Spinal cord (tissue), 10 donors: ENCODE results near the gene SYNPO2. TPM values are rescaled to one million over a fixed set of nuclear protein-coding genes. Genes with fewer than 3 reads are reported as not detected.
A peak's percentile ranks its signal among the peaks of the same experiment; 100 is the strongest.
"Not testable (repeated sequence)": the region's sequence is repeated elsewhere in the genome, so short reads cannot be mapped to it uniquely, and the experiment has no call there.

Experiments
- DNase-seq, 6 donors: peaks; one replicate each; pipeline versions ENCODE4 v3.0.0 to v3.0.0-alpha.2; 2013 to 2015; ENCODE audit warnings: low spot score in 6 of 6, low read depth in 4 of 6
- H3K27ac ChIP-seq: one replicate; pipeline ENCODE4 v1.5.1; 2013; ENCODE audit warnings: low read depth, low read length, control low read depth
- H3K27me3 ChIP-seq: one replicate; pipeline ENCODE4 v1.6.1; 2013; ENCODE audit warnings: low read length; ENCODE audit not compliant: control insufficient read depth, insufficient read depth
- H3K36me3 ChIP-seq: one replicate; pipeline ENCODE4 v1.6.1; 2013; ENCODE audit warnings: low read length; ENCODE audit not compliant: control insufficient read depth, insufficient read depth
- H3K4me1 ChIP-seq: one replicate; pipeline ENCODE4 v1.6.1; 2013; ENCODE audit warnings: low read length; ENCODE audit not compliant: control insufficient read depth, insufficient read depth
- H3K4me3 ChIP-seq: one replicate; pipeline ENCODE4 v1.5.1; 2013; ENCODE audit warnings: low read depth, low read length, control low read depth
- H3K9me3 ChIP-seq: one replicate; pipeline ENCODE4 v1.6.1; 2013; ENCODE audit warnings: low read length; ENCODE audit not compliant: control insufficient read depth, insufficient read depth
- WGBS: methylation state at CpG from one replicate; pipeline ENCODE4 v1.1.5; 2013; ENCODE audit warnings: missing lambda C conversion rate; ENCODE audit not compliant: insufficient coverage; 5-methylcytosine and 5-hydroxymethylcytosine counted together
- polyA plus RNA-seq, 2 donors: library from polyadenylated mRNA; unstranded; fragments of 120-200 nt; gene quantifications; one replicate each; pipeline ENCODE4 v1.2.1, GENCODE V29; 2013; ENCODE audit not compliant: insufficient read length in 2 of 2
- total RNA-seq, 2 donors: library from RNA; depleted of rRNA in 1 of 2; stranded (reverse); fragments of 120-200 nt in 1 of 2; fragments of >200 nt in 1 of 2; gene quantifications; one replicate each; pipeline versions ENCODE4 v1.2.3 to v1.2.4, GENCODE V29; 2013 to 2014
- donor health status: healthy.

Gene SYNPO2
- total and polyA plus RNA-seq, 4 donors, result 6.1 to 14.3 (median 9.7) TPM

DNA sequence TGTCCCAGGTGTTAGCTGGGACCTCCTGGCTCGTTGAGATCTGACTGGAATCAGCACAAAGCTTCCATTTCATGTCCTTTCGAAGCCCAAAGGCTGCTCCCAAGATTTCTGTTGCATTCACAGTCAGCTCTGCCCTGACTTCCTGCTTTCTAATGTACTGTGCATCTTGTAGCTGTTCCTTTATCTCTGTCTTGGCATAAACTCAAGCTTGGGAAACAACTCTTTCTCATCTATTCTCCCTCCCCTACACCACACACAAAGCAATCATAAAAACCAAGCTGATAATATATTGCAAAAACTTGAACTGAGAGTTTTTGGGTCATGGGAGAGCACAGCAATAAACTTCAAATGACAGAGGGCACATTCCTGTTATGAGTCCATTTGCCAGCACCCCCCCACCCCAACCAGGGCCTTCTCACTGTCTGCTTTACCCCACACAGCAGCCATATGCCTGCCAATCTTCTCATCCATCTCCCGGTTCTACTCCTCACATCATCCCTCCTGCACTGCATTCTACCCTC is 76.3 kb downstream of the SYNPO2 start:
- Histone ChIP-seq H3K27me3 (no peaks in the 10 kb centered on the region), H3K27ac (peak overlapping the region; percentile 16), H3K4me1 (no peaks in the 10 kb centered on the region), H3K36me3 (no peaks in the 10 kb centered on the region), H3K4me3 (no peak overlapping the region), H3K9me3 (no peaks in the 10 kb centered on the region)
- WGBS, result 62% methylated on average over 3 of the region's 3 CpGs
- no peak for DNase-seq

DNA sequence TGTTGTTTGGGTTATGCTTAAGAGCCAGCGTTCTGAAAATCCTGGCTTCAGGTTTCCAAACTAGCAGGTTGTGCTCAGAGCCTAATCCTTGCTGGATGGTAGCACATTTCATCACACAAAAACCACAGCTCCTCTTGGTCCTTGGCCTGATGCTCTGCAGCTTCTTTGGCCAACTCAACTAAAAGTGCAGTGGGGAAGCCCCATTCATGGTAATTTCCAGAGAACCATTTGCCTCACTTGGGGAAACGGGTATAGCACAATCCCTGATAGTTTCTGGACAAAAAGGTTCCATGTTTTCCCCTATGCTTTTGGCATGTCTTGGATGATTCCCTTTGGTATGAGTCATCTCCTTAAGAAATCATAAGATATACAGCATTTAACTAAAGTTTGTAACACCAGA is 78.7 kb downstream of the SYNPO2 start:
- Histone ChIP-seq H3K9me3 (no peaks in the 10 kb centered on the region), H3K36me3 (no peaks in the 10 kb centered on the region), H3K4me1 (no peaks in the 10 kb centered on the region), H3K4me3 (no peak overlapping the region), H3K27me3 (no peaks in the 10 kb centered on the region), H3K27ac (peak overlapping the region; percentile 82)
- WGBS, result no CpG with 5 or more reads among the region's 2 CpGs
- DNase-seq, result no peak

DNA sequence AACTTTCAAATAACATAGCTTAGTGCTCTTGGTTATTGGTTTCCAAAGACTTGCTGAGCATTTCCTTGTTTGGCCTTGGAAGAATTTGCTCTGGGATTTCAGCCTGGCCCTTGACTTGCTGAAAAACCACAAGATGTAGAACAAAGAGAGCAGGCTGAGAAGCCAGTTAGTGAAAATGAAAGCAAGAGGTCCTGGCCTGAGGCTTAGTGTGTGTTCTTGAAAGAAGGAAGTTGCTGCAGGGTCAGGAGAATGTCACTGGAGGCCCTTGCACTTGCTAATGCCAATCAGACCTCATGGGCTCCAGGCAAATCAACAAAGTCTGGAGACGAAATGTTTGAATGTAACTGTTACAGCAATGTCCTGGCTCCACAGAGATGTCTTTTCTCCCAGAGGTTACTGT is 79.4 kb downstream of the SYNPO2 start:
- no peaks in the 10 kb centered on the region for H3K9me3 ChIP-seq
- H3K4me1 ChIP-seq, result no peaks in the 10 kb centered on the region
- 60% methylated on average over 1 of the region's 1 CpG for WGBS
- DNase-seq, result peak in 1 of 6 donors; percentile 68
- H3K36me3 ChIP-seq, result no peaks in the 10 kb centered on the region
- H3K27me3 ChIP-seq, result no peaks in the 10 kb centered on the region
- peak overlapping the region; percentile 82 for H3K27ac ChIP-seq
- H3K4me3 ChIP-seq, result no peak overlapping the region

DNA sequence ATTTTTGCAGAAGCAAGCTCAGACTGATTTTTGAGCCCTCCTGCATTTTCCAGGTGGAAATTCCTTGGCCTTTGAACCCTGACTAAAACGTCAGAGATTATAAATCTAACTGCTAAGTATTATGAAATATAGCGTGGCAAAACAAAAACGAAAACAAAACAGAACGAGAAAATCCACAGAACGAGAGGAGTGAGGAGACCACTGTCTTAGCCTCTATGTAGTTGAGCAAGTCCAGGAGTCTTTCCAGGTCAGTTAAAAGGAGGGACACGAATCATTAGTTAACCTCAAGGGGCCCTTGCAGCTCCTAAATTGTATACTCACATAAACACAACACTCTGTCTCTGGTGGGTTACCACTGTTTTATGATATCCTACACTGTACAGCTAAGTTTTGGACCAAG is 80.2 kb downstream of the SYNPO2 start:
- Histone ChIP-seq H3K36me3 (no peaks in the 10 kb centered on the region), H3K27me3 (no peaks in the 10 kb centered on the region), H3K27ac (peak overlapping the region; percentile 82), H3K4me1 (no peaks in the 10 kb centered on the region), H3K4me3 (no peak overlapping the region), H3K9me3 (no peaks in the 10 kb centered on the region)
- WGBS, result 47% methylated on average over 2 of the region's 6 CpGs
- DNase-seq, result no peak

DNA sequence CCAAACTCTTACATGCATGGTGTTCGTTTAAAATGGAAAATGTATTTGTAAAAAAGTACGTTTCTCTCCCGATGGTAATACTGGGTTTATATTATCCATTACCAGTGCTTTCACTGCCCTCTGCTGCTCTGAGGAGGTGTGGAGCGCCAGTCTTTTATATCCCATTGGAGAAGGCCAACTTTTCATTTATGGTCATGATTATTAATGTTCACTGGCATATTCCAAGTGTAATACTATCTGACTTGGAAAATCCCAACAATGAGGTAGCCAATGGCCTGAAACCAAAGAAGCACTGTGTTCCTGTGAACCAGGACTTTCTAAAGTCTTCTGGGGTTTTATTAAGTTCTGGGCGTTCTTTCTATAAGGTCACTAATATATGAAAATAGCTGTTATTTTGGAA is 80.7 kb downstream of the SYNPO2 start:
- Histone ChIP-seq H3K27ac (peak overlapping the region; percentile 82), H3K36me3 (no peaks in the 10 kb centered on the region), H3K27me3 (no peaks in the 10 kb centered on the region), H3K4me3 (no peak overlapping the region), H3K9me3 (no peaks in the 10 kb centered on the region), H3K4me1 (no peaks in the 10 kb centered on the region)
- WGBS, result no CpG with 5 or more reads among the region's 5 CpGs
- DNase-seq, result peak in 3 of 6 donors; percentile 30 to 66 (median 53)

DNA sequence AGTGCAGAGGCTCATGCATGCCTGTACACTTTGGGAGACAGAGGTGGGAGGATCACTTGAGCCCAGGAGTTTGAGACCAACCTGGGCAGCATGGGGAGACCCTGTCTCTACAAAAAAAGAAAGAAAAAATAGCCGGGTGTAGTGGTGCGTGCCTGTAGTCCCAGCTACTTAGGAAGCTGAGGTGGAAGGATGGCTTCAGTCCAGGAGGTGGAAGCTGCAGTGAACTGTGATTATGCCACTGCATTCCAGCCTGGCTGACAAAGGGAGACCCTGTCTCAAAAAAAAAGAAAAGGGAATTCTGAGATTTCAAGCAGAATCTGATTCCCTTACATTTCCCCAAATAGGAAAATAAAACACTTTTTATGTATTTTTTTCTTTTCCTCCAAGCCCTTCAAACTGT is 83.5 kb downstream of the SYNPO2 start:
- H3K4me3 ChIP-seq, result no peak overlapping the region
- no peaks in the 10 kb centered on the region for H3K36me3 ChIP-seq
- no peaks in the 10 kb centered on the region for H3K9me3 ChIP-seq
- no peak for DNase-seq
- H3K4me1 ChIP-seq, result no peaks in the 10 kb centered on the region
- H3K27me3 ChIP-seq, result no peaks in the 10 kb centered on the region
- WGBS, result 79% methylated on average over 2 of the region's 2 CpGs
- no peak overlapping the region for H3K27ac ChIP-seq

DNA sequence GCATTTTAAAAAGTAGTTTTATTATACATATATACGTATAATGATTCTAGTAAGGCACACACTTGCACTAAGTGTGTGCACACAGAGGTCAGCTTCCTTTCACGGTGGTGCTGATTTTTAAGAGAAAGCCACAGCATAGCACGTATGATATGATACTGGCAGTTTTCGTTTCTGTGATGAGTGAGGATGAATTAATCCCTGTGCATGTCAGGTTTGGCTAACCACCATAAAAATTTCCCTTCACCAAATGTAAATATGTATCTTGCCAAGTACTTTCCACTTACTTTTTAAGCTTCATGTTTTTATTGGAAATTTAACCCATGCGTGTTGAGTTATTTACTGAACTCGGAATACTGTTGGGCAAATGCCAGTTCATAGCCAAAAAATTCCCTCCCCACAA is 84.6 kb downstream of the SYNPO2 start:
- H3K9me3 ChIP-seq, result no peaks in the 10 kb centered on the region
- no peak overlapping the region for H3K4me3 ChIP-seq
- H3K36me3 ChIP-seq, result no peaks in the 10 kb centered on the region
- no peak for DNase-seq
- no peak overlapping the region for H3K27ac ChIP-seq
- no peaks in the 10 kb centered on the region for H3K27me3 ChIP-seq
- H3K4me1 ChIP-seq, result no peaks in the 10 kb centered on the region
- WGBS, result 100% methylated on average over 1 of the region's 6 CpGs

DNA sequence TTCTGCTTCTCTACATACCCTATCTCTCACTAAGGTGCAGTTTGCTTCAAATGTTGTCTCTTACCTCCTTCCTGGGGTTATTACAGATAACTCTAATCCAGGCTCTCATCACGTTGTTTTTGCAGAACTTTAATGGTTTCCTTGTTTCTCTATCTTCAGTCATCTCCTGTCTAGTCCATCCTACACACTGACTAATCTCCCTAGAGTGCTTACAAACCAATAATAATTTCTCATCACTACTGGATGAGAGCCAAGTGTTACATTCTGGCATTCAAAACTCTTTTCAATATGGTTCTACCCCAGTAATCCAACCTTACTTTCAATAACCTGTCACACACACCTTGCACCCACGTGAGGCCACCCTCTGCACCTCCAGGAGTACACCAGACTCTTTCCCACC is 86.1 kb downstream of the SYNPO2 start:
- Histone ChIP-seq H3K36me3 (no peaks in the 10 kb centered on the region), H3K27ac (no peak overlapping the region), H3K4me1 (no peaks in the 10 kb centered on the region), H3K9me3 (no peaks in the 10 kb centered on the region), H3K27me3 (no peaks in the 10 kb centered on the region), H3K4me3 (no peak overlapping the region)
- WGBS, result 88% methylated on average over 2 of the region's 2 CpGs
- DNase-seq, result no peak

DNA sequence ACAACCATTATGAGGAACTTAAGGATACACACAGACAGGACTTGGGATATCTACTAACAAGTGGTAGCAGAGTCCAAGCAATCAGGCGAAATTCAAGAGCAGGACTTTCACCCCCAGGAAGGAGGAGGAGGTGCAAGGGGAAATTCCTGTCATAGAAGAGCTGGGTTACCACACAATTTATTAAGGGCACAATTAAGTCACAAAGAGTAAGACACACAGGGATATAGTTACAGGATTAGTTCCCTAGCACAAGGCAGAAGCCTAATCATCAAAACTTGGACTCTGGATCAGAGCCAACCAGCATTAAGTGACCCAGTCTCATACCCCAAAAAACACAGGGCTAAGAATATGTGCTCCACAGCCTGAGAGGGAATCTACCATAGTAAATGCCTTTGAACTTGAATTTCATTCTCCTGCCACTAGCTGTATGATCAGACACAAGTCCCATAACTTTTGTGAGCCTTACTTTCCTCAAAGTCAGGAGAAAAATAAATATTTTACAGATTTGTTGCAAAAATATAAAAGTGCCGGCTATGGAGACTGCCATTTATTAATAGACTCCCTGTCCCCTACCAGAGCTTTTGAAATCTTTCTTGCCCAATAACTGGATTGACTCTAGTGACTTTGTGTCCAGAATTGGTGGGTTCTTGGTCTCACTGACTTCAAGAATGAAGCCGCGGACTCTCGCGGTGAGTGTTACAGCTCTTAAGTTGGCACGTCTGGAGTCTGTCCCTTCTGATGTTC is 87.0 kb downstream of the SYNPO2 start:
- Histone ChIP-seq H3K4me3 (no peak overlapping the region), H3K27me3 (no peaks in the 10 kb centered on the region), H3K36me3 (no peaks in the 10 kb centered on the region), H3K4me1 (no peaks in the 10 kb centered on the region), H3K27ac (no peak overlapping the region), H3K9me3 (no peaks in the 10 kb centered on the region)
- WGBS, result 100% methylated on average over 5 of the region's 7 CpGs
- DNase-seq, result no peak

DNA sequence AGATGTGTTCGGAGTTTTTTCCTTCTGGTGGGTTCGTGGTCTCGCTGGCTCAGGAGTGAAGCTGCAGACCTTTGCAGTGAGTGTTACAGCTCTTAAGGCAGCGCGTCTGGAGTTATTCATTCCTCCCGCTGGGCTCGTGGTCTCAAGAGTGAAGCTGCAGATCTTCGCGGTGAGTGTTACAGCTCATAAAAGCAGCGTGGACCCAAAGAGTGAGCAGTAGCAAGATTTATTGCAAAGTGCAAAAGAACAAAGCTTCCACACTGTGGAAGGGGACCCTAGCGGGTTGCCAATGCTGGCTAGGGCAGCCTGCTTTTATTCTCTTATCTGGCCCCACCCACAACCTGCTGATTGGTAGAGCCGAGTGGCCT is 87.5 kb downstream of the SYNPO2 start:
- DNase-seq, H3K36me3 ChIP-seq, H3K9me3 ChIP-seq, H3K4me1 ChIP-seq, H3K27ac ChIP-seq, H3K27me3 ChIP-seq, H3K4me3 ChIP-seq: not testable (repeated sequence)
- 84% methylated on average over 11 of the region's 12 CpGs for WGBS
